ENCODE measurements around the gene FLVCR2. TPM values are rescaled to one million over a fixed set of nuclear protein-coding genes. Genes with fewer than 3 reads are reported as not detected.

Gene FLVCR2
- total RNA-seq, 2 donors from 2014 or later, result 6.2 to 8.9 TPM

- Histone ChIP-seq H3K27ac (ENCODE audit: low read depth, low read length) (no peak overlapping the region), H3K4me1 (ENCODE audit: control insufficient read depth, insufficient read depth, low read length) (peaks cover 3% of the 10 kb centered on the region), H3K9ac (ENCODE audit: extremely low read depth, low read length, poor library complexity, severe bottlenecking) (no peak overlapping the region), H3K9me3 (ENCODE audit: control insufficient read depth, low read length) (peaks cover 10% of the 10 kb centered on the region), H3K36me3 (ENCODE audit: control insufficient read depth, insufficient read depth, low read length) (peaks cover 86% of the 10 kb centered on the region), H3K27me3 (ENCODE audit: control insufficient read depth, insufficient read depth, low read length, poor library complexity, severe bottlenecking) (no peaks in the 10 kb centered on the region), H3K4me3 (ENCODE audit: low read length) (no peak overlapping the region)
- Mint-ChIP-seq H3K27ac (no peak overlapping the region), H3K4me3 (no peak overlapping the region), H3K4me1 (peaks cover 16% of the 10 kb centered on the region), H3K27me3 (ENCODE audit: insufficient read depth) (peaks cover 2% of the 10 kb centered on the region), H3K9me3 (peaks cover 8% of the 10 kb centered on the region), H3K36me3 (ENCODE audit: low read depth) (peaks cover 56% of the 10 kb centered on the region)
- WGBS, 2 experiments (ENCODE audit: insufficient coverage in 1 of 2, insufficient read length in 1 of 2), result 83% methylated on average over 1 of the region's 1 CpG; no CpG with 5 or more reads in 1 of the 2 experiments
- no peak for DNase-seq
- TF ChIP-seq CTCF (conservative IDR thresholded peaks at IDR 0.05), result no peak
Measured at GRCh38 chr14:75653563-75653962, 75.1 kb downstream of the FLVCR2 start.

DNA sequence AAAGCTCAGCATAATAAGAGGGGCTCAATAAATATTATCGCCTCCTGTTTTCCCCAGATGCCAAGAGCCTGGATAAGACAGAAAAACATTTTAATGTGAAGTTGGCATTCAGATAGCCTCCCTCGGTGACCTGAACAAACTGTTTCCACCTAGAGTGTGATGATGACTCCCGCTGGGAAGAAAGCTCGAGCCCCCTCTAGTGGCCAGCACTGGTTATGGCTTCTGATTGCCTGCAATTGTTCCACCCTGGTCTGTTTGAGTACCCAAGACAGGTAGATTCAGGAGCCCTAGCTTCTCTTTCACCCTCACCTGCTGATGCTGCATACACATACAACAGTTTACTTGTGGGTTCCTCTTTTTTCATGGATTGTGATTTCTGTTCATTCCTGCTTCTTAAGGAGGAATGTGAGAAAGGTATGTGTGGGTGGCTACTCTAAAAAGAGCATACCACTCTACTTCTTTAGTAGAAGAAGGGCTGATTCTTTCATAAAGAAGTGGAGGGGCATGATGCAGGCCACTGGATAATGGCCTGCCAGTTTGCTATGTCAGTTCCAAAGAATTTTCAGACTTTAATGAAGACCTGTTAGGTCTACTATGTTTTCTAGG is 75.8 kb downstream of the FLVCR2 start:
- peak; percentile 96 for DNase-seq
- Histone ChIP-seq H3K27ac (ENCODE audit: low read depth, low read length) (no peak overlapping the region), H3K4me1 (ENCODE audit: control insufficient read depth, insufficient read depth, low read length) (peaks cover 3% of the 10 kb centered on the region), H3K9ac (ENCODE audit: extremely low read depth, low read length, poor library complexity, severe bottlenecking) (no peak overlapping the region), H3K36me3 (ENCODE audit: control insufficient read depth, insufficient read depth, low read length) (peaks cover 83% of the 10 kb centered on the region), H3K4me3 (ENCODE audit: low read length) (no peak overlapping the region), H3K9me3 (ENCODE audit: control insufficient read depth, low read length) (peaks cover 10% of the 10 kb centered on the region), H3K27me3 (ENCODE audit: control insufficient read depth, insufficient read depth, low read length, poor library complexity, severe bottlenecking) (no peaks in the 10 kb centered on the region)
- peak; percentile 98 for TF ChIP-seq CTCF (conservative IDR thresholded peaks at IDR 0.05)
- 18 to 33% methylated on average over 4 of the region's 4 CpGs for WGBS, 2 experiments (ENCODE audit: insufficient coverage in 1 of 2, insufficient read length in 1 of 2)
- Mint-ChIP-seq H3K4me1 (peaks cover 15% of the 10 kb centered on the region), H3K4me3 (no peak overlapping the region), H3K36me3 (ENCODE audit: low read depth) (peaks cover 55% of the 10 kb centered on the region), H3K27ac (no peak overlapping the region), H3K27me3 (ENCODE audit: insufficient read depth) (peaks cover 2% of the 10 kb centered on the region), H3K9me3 (peaks cover 8% of the 10 kb centered on the region)

GRCh38 chr14:75655235-75655634 is 76.8 kb downstream of the FLVCR2 start:
- Histone ChIP-seq H3K9me3 (ENCODE audit: control insufficient read depth, low read length) (no peaks in the 10 kb centered on the region), H3K36me3 (ENCODE audit: control insufficient read depth, insufficient read depth, low read length) (peaks cover 73% of the 10 kb centered on the region), H3K27me3 (ENCODE audit: control insufficient read depth, insufficient read depth, low read length, poor library complexity, severe bottlenecking) (no peaks in the 10 kb centered on the region), H3K4me3 (ENCODE audit: low read length) (no peak overlapping the region), H3K4me1 (ENCODE audit: control insufficient read depth, insufficient read depth, low read length) (peaks cover 3% of the 10 kb centered on the region), H3K27ac (ENCODE audit: low read depth, low read length) (no peak overlapping the region), H3K9ac (ENCODE audit: extremely low read depth, low read length, poor library complexity, severe bottlenecking) (no peak overlapping the region)
- Mint-ChIP-seq H3K4me1 (peaks cover 17% of the 10 kb centered on the region), H3K4me3 (no peak overlapping the region), H3K36me3 (ENCODE audit: low read depth) (peaks cover 45% of the 10 kb centered on the region), H3K9me3 (peaks cover 1% of the 10 kb centered on the region), H3K27ac (no peak overlapping the region), H3K27me3 (ENCODE audit: insufficient read depth) (peaks cover 2% of the 10 kb centered on the region)
- 29 to 50% methylated on average over 1 of the region's 1 CpG for WGBS, 2 experiments (ENCODE audit: insufficient coverage in 1 of 2, insufficient read length in 1 of 2)
- no peak for TF ChIP-seq CTCF (conservative IDR thresholded peaks at IDR 0.05)
- DNase-seq, result no peak

All from endodermal cell (in vitro differentiated cells).